HCT116 (cell line): ENCODE data around the gene LUZP2. TPM values are rescaled to one million over a fixed set of nuclear protein-coding genes. Genes with fewer than 3 reads are reported as not detected.

Experiments used
- ATAC-seq: fragments of 200-7000 bp; cut with Tn5 transposase; 2 replicates; pipeline ENCODE4 v1.9.1; 2020; ENCODE audit warnings: mild to moderate bottlenecking, moderate library complexity
- BruUV-seq: library from RNA; stranded (reverse); fragments of 400-500 nt; replicated peaks from 2 replicates; lab custom pipeline; 2021; lab: Mats Ljungman, UMichigan
- CTCF ChIA-PET: fragments of 300-600 bp; sonication (Branson Sonifier 250); formaldehyde crosslinking; loops from one replicate; lab custom pipeline; 2021; ENCODE audit warnings: antibody characterized with exemption; lab: Charles Lee
- POLR2A ChIA-PET: fragments of 300-600, 350-600 bp; sonication (Branson Sonifier 250); formaldehyde crosslinking; loops from one replicate; lab custom pipeline; 2021; ENCODE audit warnings: antibody characterized with exemption; lab: Charles Lee
- RAD21 ChIA-PET, 2 experiments: fragments of 300-600 bp; sonication (Branson Sonifier 250); formaldehyde crosslinking; loops; one replicate each; lab custom pipeline; 2023; ENCODE audit warnings: low total read pairs in 2 of 2; ENCODE audit not compliant: uncharacterized antibody in 2 of 2, unreplicated experiment in 2 of 2, low non-redundant PET in 1 of 2; lab: Charles Lee
- DNase-seq: peaks from one replicate; pipeline ENCODE4 v3.0.0-alpha.2; 2010; ENCODE audit warnings: low read depth, low spot score
- H2AFZ ChIP-seq: fragments of 200-600 bp; shearing (Covaris generic), sonication (generic); 2 replicates; pipeline ENCODE4 v1.6.1; 2017; ENCODE audit warnings: low read depth, mixed run types, mixed read lengths, antibody characterized with exemption, low read length; ENCODE audit not compliant: poor library complexity, severe bottlenecking
- H3K27ac ChIP-seq: 2 replicates; pipeline ENCODE4 v1.5.1; 2012; ENCODE audit warnings: low read depth, low read length
- H3K27me3 ChIP-seq: fragments of 200-600 bp; sonication (generic); 2 replicates; pipeline ENCODE4 v1.6.1; 2016; ENCODE audit warnings: mixed run types, low read length, mixed read lengths; ENCODE audit not compliant: insufficient read depth
- H3K36me3 ChIP-seq, 2 experiments: fragments of 200-500 bp in 1 of 2; fragments of 200-600 bp in 1 of 2; sonication (Bioruptor generic) in 1 of 2; sonication (generic) in 1 of 2; 2 replicates each; pipeline versions ENCODE4 v1.5.1 to v1.6.1; 2014 to 2016; ENCODE audit warnings: low read length in 2 of 2, inconsistent platforms in 1 of 2, mixed read lengths in 1 of 2, mixed run types in 1 of 2; ENCODE audit not compliant: insufficient read depth in 2 of 2, control insufficient read depth in 1 of 2
- H3K4me1 ChIP-seq, 2 experiments: fragments of 200-600 bp in 1 of 2; sonication (generic) in 1 of 2; 2 replicates each; pipeline versions ENCODE4 v1.5.1 to v1.6.1; 2012 to 2017; ENCODE audit warnings: low read length in 2 of 2, inconsistent platforms in 1 of 2, mild to moderate bottlenecking in 1 of 2, mixed read lengths in 1 of 2, mixed run types in 1 of 2, moderate library complexity in 1 of 2; ENCODE audit not compliant: insufficient read depth in 2 of 2, control insufficient read depth in 1 of 2
- H3K4me2 ChIP-seq: fragments of 200-600 bp; sonication (generic); 2 replicates; pipeline ENCODE4 v1.6.1; 2017; ENCODE audit warnings: mixed run types, low read length, mixed read lengths
- H3K4me3 ChIP-seq, 2 experiments: fragments of 200-600 bp in 1 of 2; sonication (generic) in 1 of 2; replicated peaks in 1 of 2; 2 replicates each; pipeline ENCODE4 v1.5.1; 2011 to 2016; ENCODE audit warnings: low read length in 2 of 2, control low read depth in 1 of 2, low read depth in 1 of 2, mild to moderate bottlenecking in 1 of 2, mixed read lengths in 1 of 2, mixed run types in 1 of 2
- H3K79me2 ChIP-seq: fragments of 200-600 bp; sonication (generic); 2 replicates; pipeline ENCODE4 v1.6.1; 2017; ENCODE audit warnings: mild to moderate bottlenecking, mixed run types, low read length, moderate library complexity, mixed read lengths; ENCODE audit not compliant: insufficient read depth
- H3K9ac ChIP-seq: fragments of 200-600 bp; sonication (generic); 2 replicates; pipeline ENCODE4 v1.6.1; 2016; ENCODE audit warnings: low read length, mixed read lengths
- H3K9me2 ChIP-seq: fragments of 200-600 bp; sonication (generic), shearing (Covaris generic); 2 replicates; pipeline ENCODE4 v1.6.1; 2017; ENCODE audit warnings: mixed run types, mild to moderate bottlenecking, moderate library complexity; ENCODE audit not compliant: insufficient read depth
- H3K9me3 ChIP-seq, 2 experiments: fragments of 200-500 bp in 1 of 2; fragments of 200-600 bp in 1 of 2; sonication (Bioruptor generic) in 1 of 2; sonication (generic) in 1 of 2; 2 replicates each; pipeline ENCODE4 v1.6.1; 2014 to 2017; ENCODE audit warnings: low read length in 2 of 2, mixed read lengths in 2 of 2, inconsistent platforms in 1 of 2, low read depth in 1 of 2, mild to moderate bottlenecking in 1 of 2, mixed run types in 1 of 2, moderate library complexity in 1 of 2; ENCODE audit not compliant: control insufficient read depth in 1 of 2, insufficient read depth in 1 of 2
- H4K20me1 ChIP-seq: fragments of 200-600 bp; sonication (generic), shearing (Covaris generic); 2 replicates; pipeline ENCODE4 v1.6.1; 2017; ENCODE audit warnings: mixed run types, mild to moderate bottlenecking, moderate library complexity; ENCODE audit not compliant: insufficient read depth
- CEBPB ChIP-seq: IDR thresholded peaks from 2 replicates; pipeline ENCODE4 v1.6.1; 2012; ENCODE audit warnings: low read depth
- EZH2 ChIP-seq: fragments of 200-600 bp; sonication (generic); IDR thresholded peaks from 2 replicates; pipeline ENCODE4 v1.6.1; 2017; ENCODE audit warnings: antibody characterized with exemption, mixed run types
- EZH2phosphoT487 ChIP-seq: fragments of 200-600 bp; IDR thresholded peaks from 2 replicates; pipeline ENCODE4 v1.6.1; 2018; ENCODE audit warnings: antibody characterized with exemption, borderline replicate concordance
- FOSL1 ChIP-seq: IDR thresholded peaks from 2 replicates; pipeline ENCODE4 v1.6.1; 2012; ENCODE audit warnings: low read depth
- JUND ChIP-seq: IDR thresholded peaks from 2 replicates; pipeline ENCODE4 v1.6.1; 2012
- POLR2A ChIP-seq: IDR thresholded peaks from 2 replicates; pipeline ENCODE4 v1.7.0; 2011; ENCODE audit warnings: borderline replicate concordance; ENCODE audit not compliant: insufficient read depth, insufficient read length; ENCODE audit errors: extremely low read depth
- POLR2AphosphoS5 ChIP-seq: IDR thresholded peaks from 2 replicates; pipeline ENCODE4 v1.6.1; 2011; ENCODE audit warnings: mild to moderate bottlenecking, low read depth, low read length, moderate library complexity
- RAD21 ChIP-seq: IDR thresholded peaks from 2 replicates; pipeline ENCODE4 v1.6.1; 2012; ENCODE audit warnings: low read depth, mild to moderate bottlenecking
- REST ChIP-seq: IDR thresholded peaks from 2 replicates; pipeline ENCODE4 v1.6.1; 2012; ENCODE audit warnings: low read depth
- SIN3A ChIP-seq: IDR thresholded peaks from 2 replicates; pipeline ENCODE4 v1.6.1; 2012; ENCODE audit warnings: low read depth
- SRF ChIP-seq: IDR thresholded peaks from 2 replicates; pipeline ENCODE4 v1.6.1; 2012; ENCODE audit warnings: low read depth
- TCF7L2 ChIP-seq: IDR thresholded peaks from 2 replicates; pipeline ENCODE4 v1.7.0; 2011; ENCODE audit warnings: borderline replicate concordance, inconsistent platforms; ENCODE audit not compliant: insufficient read depth, insufficient read length; ENCODE audit errors: extremely low read depth
- YY1 ChIP-seq: IDR thresholded peaks from 2 replicates; pipeline ENCODE4 v1.6.1; 2011; ENCODE audit warnings: low read length, low read depth, moderate library complexity, mild to moderate bottlenecking; ENCODE audit not compliant: insufficient replicate concordance; ENCODE audit errors: extremely low read depth
- ZBTB33 ChIP-seq: IDR thresholded peaks from 2 replicates; pipeline ENCODE4 v1.6.1; 2011; ENCODE audit warnings: mild to moderate bottlenecking, low read length, moderate library complexity; ENCODE audit not compliant: insufficient replicate concordance; ENCODE audit errors: extremely low read depth
- ZFX ChIP-seq: fragments of 450-650 bp; IDR thresholded peaks from 2 replicates; pipeline ENCODE4 v1.6.1; 2017
- intact Hi-C: fragments of 100-400 bp; cut with micrococcal nuclease; formaldehyde crosslinking; loops from 2 replicates; pipeline ENCODE4 v1.10.0; 2022
- total RNA-seq: library from RNA; stranded (reverse); gene quantifications from one replicate; pipeline ENCODE4 v1.2.1, GENCODE V29; 2021; ENCODE audit not compliant: unreplicated experiment
- TF ChIP-seq, protein P1 (sequence below): IDR thresholded peaks from 2 replicates; pipeline ENCODE4 v1.6.1; 2012
- TF ChIP-seq, protein P2 (sequence below): IDR thresholded peaks from 2 replicates; pipeline ENCODE4 v1.6.1; 2012

The LUZP2 gene
- total RNA-seq, 1 experiment from 2014 or later, result not detected

- no peak for TF ChIP-seq ZBTB33
- no peak for TF ChIP-seq ZFX
- no peak for TF ChIP-seq CEBPB
- no peak for TF ChIP-seq JUND
- TF ChIP-seq FOSL1, result no peak
These were observed 571.6 kb downstream of the LUZP2 start (continued) for GRCh38 chr11:25068451-25068850.

GRCh38 chr11:25094085-25094802 is 597.4 kb downstream of the LUZP2 start:
- H3K9me3 ChIP-seq, result peaks cover 4 to 9% of the 10 kb centered on the region in 2 experiments; a peak in 2 of 4 replicates
- CTCF ChIA-PET, result no interaction called here
- no peak for ATAC-seq
- no peaks in the 10 kb centered on the region for H3K9me2 ChIP-seq
- POLR2A ChIA-PET, result no interaction called here
- intact Hi-C loops, result no loop called here
- no peak for DNase-seq
- RAD21 ChIA-PET, result no interaction called here
- H3K4me2 ChIP-seq, result no peak overlapping the region
- no peaks in the 10 kb centered on the region for H3K4me1 ChIP-seq
- no peaks in the 10 kb centered on the region for H3K36me3 ChIP-seq
- H3K27me3 ChIP-seq, result no peaks in the 10 kb centered on the region
- BruUV-seq, result no TSS peak
- H4K20me1 ChIP-seq, result no peaks in the 10 kb centered on the region
- no peaks in the 10 kb centered on the region for H3K79me2 ChIP-seq
- H2AFZ ChIP-seq, result no peak overlapping the region
- no peak overlapping the region for H3K9ac ChIP-seq
- H3K27ac ChIP-seq, result no peak overlapping the region
- H3K4me3 ChIP-seq, result no peak overlapping the region
- TF ChIP-seq JUND, result no peak
- TF ChIP-seq, protein P1, sequence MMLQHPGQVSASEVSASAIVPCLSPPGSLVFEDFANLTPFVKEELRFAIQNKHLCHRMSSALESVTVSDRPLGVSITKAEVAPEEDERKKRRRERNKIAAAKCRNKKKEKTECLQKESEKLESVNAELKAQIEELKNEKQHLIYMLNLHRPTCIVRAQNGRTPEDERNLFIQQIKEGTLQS, result no peak
- no peak for TF ChIP-seq SIN3A
- no peak for TF ChIP-seq POLR2AphosphoS5
- no peak for TF ChIP-seq RAD21
- no peak for TF ChIP-seq REST
- TF ChIP-seq ZFX, result no peak
- no peak for TF ChIP-seq POLR2A
- no peak for TF ChIP-seq EZH2
- no peak for TF ChIP-seq SRF
- TF ChIP-seq FOSL1, result no peak
- no peak for TF ChIP-seq TCF7L2
- TF ChIP-seq, protein P2, sequence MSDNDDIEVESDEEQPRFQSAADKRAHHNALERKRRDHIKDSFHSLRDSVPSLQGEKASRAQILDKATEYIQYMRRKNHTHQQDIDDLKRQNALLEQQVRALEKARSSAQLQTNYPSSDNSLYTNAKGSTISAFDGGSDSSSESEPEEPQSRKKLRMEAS, result no peak
- TF ChIP-seq YY1, result no peak
- TF ChIP-seq EZH2phosphoT487, result no peak
- no peak for TF ChIP-seq ZBTB33
